Head of caudate nucleus (tissue), 42 donors: ENCODE measurements around the gene RPS21.

Experiments
- DNase-seq, 42 donors: peaks; one replicate each; pipeline versions ENCODE4 v3.0.0 to v3.0.0-alpha.2; 2020 to 2021; ENCODE audit warnings: mixed read lengths in 7 of 42
- intact Hi-C: fragments of 100-400 bp; cut with DNase I; formaldehyde crosslinking; loops from one replicate; pipeline ENCODE4 v1.15.0; 2022

The RPS21 gene

GRCh38 chr20:62389601-62390087 is 2.7 kb downstream of the RPS21 start:
- no peak for DNase-seq
- intact Hi-C loops: loop anchor here (10.0 kb wide), 2 partner anchors 205 to 325 kb away; partner anchors contain the start of genes MTG2 and TAF4

GRCh38 chr20:62390317-62391164 is 3.6 kb downstream of the RPS21 start:
- intact Hi-C loops: no loop called here
- DNase-seq: no peak

- intact Hi-C loops: no loop called here
- DNase-seq: no peak
Measured at GRCh38 chr20:62391165-62392076, 4.5 kb downstream of the RPS21 start.

GRCh38 chr20:62392077-62392418 is 5.1 kb downstream of the RPS21 start:
- intact Hi-C loops: no loop called here
- DNase-seq: no peak

- DNase-seq: no peak
- intact Hi-C loops: no loop called here
Measured at GRCh38 chr20:62392621-62393334, 5.9 kb downstream of the RPS21 start.

GRCh38 chr20:62393335-62393665 is 6.4 kb downstream of the RPS21 start:
- intact Hi-C loops: no loop called here
- DNase-seq: no peak

- intact Hi-C loops: no loop called here
- no peak for DNase-seq
Measured at GRCh38 chr20:62393830-62394229, 6.9 kb downstream of the RPS21 start.

GRCh38 chr20:62394248-62395245 is 7.6 kb downstream of the RPS21 start:
- intact Hi-C loops: no loop called here
- no peak for DNase-seq

GRCh38 chr20:62395311-62396242 is 8.7 kb downstream of the RPS21 start:
- DNase-seq: no peak
- intact Hi-C loops: no loop called here

- DNase-seq: no peak
Measured at GRCh38 chr20:62396367-62397239, 9.7 kb downstream of the RPS21 start.

GRCh38 chr20:62398120-62398821 is 11.4 kb downstream of the RPS21 start:
- intact Hi-C loops: no loop called here
- no peak for DNase-seq

More at GRCh38 chr20:62396367-62397239, 9.7 kb downstream of the RPS21 start:
- intact Hi-C loops: no loop called here

GRCh38 chr20:62400021-62400420 is 13.1 kb downstream of the RPS21 start:
- intact Hi-C loops: no loop called here
- no peak for DNase-seq

GRCh38 chr20:62400541-62400940 is 13.6 kb downstream of the RPS21 start:
- intact Hi-C loops: no loop called here
- no peak for DNase-seq

GRCh38 chr20:62401331-62401779 is 14.5 kb downstream of the RPS21 start:
- intact Hi-C loops: no loop called here
- no peak for DNase-seq

GRCh38 chr20:62402456-62403150 is 15.7 kb downstream of the RPS21 start:
- intact Hi-C loops: no loop called here
- no peak for DNase-seq
